Effector CD4-positive, alpha-beta T cell (primary cell): ENCODE measurements around the gene IRGC.
"Not testable (repeated sequence)": the region's sequence is repeated elsewhere in the genome, so short reads cannot be mapped to it uniquely, and the experiment has no call there.

ENCODE experiments used
- DNase-seq: peaks from one replicate; pipeline ENCODE4 v3.0.0-alpha.2; 2020

IRGC gene

GRCh38 chr19:43755256-43755801 is 39.5 kb downstream of the IRGC start:
- peak; percentile 64 for DNase-seq

DNA sequence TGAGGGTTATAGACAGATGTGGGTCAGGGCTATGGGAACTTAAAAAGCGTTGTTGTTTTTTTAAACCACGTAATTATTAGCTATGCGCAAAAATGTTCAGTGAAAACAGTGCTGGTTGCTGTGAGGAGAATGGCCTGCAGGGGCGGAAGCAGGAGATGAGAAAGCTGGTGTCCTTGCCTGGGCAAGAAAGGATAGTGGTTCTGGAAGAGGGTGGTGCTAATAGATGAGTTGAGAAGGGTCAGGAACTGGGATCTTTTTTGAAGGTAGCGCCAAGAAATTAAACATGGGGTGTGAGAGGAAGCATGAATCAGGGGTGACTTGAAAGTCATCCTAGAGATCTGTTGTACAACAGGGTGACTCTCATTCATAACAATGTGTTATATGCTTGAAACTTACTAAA is 43.6 kb downstream of the IRGC start:
- no peak for DNase-seq

DNA sequence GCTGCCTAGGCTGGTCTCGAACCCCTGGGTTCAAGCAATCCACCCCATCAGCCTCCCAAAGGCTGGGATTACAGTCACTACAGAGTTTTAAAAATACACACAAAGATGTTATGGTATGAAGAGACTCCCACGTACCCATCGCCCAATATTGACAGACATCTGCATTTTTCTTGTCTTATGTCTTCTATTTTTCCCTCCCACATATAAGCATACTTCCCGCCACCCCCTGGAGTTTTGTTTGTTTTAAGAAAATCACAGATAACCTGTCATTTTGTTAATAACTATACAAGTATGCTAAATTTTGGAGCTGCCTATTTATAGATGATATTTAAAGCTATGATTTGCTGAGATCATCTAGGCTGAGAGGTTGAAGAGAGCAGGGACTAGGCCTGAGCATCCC is 45.1 kb downstream of the IRGC start:
- no peak for DNase-seq

GRCh38 chr19:43762814-43763213 is 46.9 kb downstream of the IRGC start:
- no peak for DNase-seq

- no peak for DNase-seq
These were observed 47.6 kb downstream of the IRGC start for GRCh38 chr19:43763473-43763939.

DNA sequence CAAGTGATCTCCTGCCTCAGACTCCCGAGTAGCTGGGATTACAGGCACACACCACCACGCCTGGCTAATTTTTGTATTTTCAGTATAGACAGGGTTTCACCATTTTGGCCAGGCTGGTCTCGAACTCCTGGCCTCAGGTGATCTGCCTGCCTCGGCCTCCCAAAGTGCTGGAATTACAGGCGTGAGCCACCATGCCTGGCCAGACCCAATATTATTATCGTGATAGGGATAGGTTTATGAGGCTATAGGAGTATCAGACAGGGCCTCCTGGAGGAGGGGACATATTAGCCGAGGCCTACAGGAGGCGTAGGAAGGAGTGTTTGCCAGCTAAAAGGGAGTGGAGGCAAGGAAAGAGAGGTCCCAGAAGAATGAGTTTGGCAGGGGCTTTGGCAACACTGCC is 48.8 kb downstream of the IRGC start:
- not testable (repeated sequence) for DNase-seq

DNA sequence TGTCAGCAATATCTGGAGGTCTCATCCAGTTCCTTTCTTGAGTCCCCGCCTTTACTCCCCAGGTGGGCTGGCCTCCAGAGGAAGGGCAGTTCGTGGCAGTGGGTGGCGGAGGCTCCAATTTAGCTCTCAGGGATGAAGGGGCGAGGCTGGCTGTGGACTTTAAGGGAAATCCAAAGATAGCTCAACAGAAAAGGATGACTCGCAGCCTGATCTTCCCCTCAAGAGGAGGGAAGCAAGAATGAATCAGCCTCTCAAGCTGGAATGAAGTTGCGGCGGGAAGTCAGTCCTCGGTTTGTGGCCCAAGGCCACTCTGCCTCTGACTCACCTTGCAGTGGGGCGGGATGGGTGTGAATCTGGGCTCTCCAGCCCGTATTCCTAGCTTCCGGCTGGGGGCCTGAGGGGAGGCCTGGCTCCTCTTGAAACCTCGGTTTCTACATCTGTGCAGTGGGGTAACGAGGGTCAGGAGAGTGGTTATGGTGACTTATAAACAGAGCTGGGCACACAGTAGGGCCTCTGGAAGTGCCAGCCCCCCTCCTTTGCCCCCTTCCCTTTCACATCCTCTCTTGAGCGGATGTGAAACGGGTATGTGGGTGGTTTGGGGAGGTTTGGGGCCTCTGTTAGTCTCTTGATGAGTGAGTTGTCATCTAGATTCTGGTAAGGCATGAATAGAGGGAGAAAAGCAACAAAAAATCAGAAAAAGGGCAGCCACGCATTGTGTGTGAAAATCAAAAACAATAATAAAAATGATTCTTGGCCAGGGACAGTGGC is 49.4 kb downstream of the IRGC start:
- peak; percentile 64 for DNase-seq

GRCh38 chr19:43766755-43767043 is 50.8 kb downstream of the IRGC start:
- no peak for DNase-seq

GRCh38 chr19:43767316-43767715 is 51.4 kb downstream of the IRGC start:
- no peak for DNase-seq

DNA sequence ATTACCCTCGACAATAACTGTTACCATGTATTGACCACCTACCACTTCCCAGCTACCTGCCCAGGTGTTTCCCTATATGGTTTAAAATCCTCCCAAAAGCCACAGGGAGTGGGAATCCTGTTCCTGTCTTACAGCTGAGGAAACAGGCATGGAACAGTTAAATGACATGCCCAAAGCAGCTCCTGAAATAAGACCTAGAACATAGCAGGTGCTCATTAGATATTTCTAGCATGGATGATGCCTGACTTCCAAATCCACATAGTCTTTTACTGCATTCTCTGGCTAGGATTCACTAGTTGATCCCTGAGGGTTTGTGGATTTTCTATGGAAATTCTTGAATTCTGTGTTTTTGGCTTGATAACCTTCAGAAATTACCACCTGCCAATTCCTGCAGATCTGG is 51.9 kb downstream of the IRGC start:
- DNase-seq, result no peak

GRCh38 chr19:43768273-43769050 is 52.6 kb downstream of the IRGC start:
- no peak for DNase-seq

GRCh38 chr19:43769256-43769655 is 53.4 kb downstream of the IRGC start:
- no peak for DNase-seq
